ENCODE measurements around the gene BORCS5. TPM values are rescaled to one million over a fixed set of nuclear protein-coding genes. Genes with fewer than 3 reads are reported as not detected.

Gene BORCS5
- total RNA-seq, 2 donors from 2014 or later, result 15.2 to 26.1 TPM

DNA sequence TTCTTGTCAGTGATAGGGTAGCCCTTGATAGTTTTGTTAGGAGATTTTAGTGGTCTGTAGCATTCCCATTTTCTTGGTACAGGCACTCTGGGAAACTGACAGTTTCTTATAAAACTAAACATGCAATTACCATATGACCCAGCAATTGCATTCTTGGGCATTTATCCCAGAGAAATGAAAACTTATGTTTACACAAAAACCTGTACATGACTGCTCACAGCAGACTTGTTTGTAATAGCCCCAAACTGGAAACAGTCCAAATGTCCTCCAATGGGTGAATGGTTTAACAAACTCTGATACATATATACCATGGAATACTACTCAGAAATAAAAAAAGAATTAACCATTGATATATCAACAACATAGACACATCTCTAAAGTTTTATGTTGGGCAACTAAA is 75.5 kb downstream of the BORCS5 start:
- Histone ChIP-seq H3K9me3 (ENCODE audit: control insufficient read depth, low read length) (no peaks in the 10 kb centered on the region), H3K27ac (ENCODE audit: low read depth, low read length) (no peak overlapping the region), H3K27me3 (ENCODE audit: control insufficient read depth, insufficient read depth, low read length, poor library complexity, severe bottlenecking) (no peaks in the 10 kb centered on the region), H3K4me1 (ENCODE audit: control insufficient read depth, insufficient read depth, low read length) (no peaks in the 10 kb centered on the region), H3K36me3 (ENCODE audit: control insufficient read depth, insufficient read depth, low read length) (peaks cover 3% of the 10 kb centered on the region), H3K9ac (ENCODE audit: extremely low read depth, low read length, poor library complexity, severe bottlenecking) (no peak overlapping the region), H3K4me3 (ENCODE audit: low read length) (no peak overlapping the region)
- Mint-ChIP-seq H3K4me3 (no peak overlapping the region), H3K36me3 (ENCODE audit: low read depth) (peaks cover 18% of the 10 kb centered on the region), H3K27me3 (ENCODE audit: insufficient read depth) (no peaks in the 10 kb centered on the region), H3K9me3 (no peaks in the 10 kb centered on the region), H3K27ac (no peak overlapping the region), H3K4me1 (peaks cover 3% of the 10 kb centered on the region)
- no peak for DNase-seq
- TF ChIP-seq, protein P1, sequence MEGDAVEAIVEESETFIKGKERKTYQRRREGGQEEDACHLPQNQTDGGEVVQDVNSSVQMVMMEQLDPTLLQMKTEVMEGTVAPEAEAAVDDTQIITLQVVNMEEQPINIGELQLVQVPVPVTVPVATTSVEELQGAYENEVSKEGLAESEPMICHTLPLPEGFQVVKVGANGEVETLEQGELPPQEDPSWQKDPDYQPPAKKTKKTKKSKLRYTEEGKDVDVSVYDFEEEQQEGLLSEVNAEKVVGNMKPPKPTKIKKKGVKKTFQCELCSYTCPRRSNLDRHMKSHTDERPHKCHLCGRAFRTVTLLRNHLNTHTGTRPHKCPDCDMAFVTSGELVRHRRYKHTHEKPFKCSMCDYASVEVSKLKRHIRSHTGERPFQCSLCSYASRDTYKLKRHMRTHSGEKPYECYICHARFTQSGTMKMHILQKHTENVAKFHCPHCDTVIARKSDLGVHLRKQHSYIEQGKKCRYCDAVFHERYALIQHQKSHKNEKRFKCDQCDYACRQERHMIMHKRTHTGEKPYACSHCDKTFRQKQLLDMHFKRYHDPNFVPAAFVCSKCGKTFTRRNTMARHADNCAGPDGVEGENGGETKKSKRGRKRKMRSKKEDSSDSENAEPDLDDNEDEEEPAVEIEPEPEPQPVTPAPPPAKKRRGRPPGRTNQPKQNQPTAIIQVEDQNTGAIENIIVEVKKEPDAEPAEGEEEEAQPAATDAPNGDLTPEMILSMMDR (conservative IDR thresholded peaks at IDR 0.05), result no peak

DNA sequence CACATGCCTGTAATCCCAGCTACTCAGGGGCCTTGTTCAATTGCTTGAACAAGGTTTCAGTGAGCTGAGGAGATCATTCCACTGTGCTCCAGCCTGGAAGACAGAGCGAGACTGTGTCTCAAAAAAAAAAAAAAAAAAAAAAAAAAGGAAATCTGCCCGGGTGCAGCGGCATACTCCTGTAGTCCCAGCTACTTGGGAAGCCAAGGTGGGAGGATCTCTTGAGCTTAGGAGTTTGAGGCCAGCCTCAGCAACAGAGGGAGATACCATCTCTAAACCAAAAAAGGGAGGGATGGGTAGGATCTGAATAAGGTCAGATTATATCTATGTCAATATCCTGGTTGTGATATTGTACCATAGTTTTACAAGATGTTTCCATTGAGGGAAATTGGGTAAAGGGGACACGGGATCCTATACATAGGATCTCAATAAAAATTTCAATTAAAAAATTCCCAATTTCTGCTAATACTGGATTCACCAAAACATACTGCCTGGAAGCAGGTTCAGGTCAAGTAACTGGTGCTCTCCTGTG is 76.4 kb downstream of the BORCS5 start:
- peak overlapping the region; percentile 55 for H3K27ac Mint-ChIP-seq
- Histone ChIP-seq H3K36me3 (ENCODE audit: control insufficient read depth, insufficient read depth, low read length) (peaks cover 3% of the 10 kb centered on the region), H3K9me3 (ENCODE audit: control insufficient read depth, low read length) (no peaks in the 10 kb centered on the region), H3K4me1 (ENCODE audit: control insufficient read depth, insufficient read depth, low read length) (no peaks in the 10 kb centered on the region), H3K4me3 (ENCODE audit: low read length) (no peak overlapping the region), H3K27ac (ENCODE audit: low read depth, low read length) (no peak overlapping the region), H3K27me3 (ENCODE audit: control insufficient read depth, insufficient read depth, low read length, poor library complexity, severe bottlenecking) (no peaks in the 10 kb centered on the region), H3K9ac (ENCODE audit: extremely low read depth, low read length, poor library complexity, severe bottlenecking) (no peak overlapping the region)
- TF ChIP-seq, protein P1 (conservative IDR thresholded peaks at IDR 0.05), result no peak
- H3K4me3 Mint-ChIP-seq, result no peak overlapping the region
- no peak for DNase-seq
- H3K27me3 Mint-ChIP-seq (ENCODE audit: insufficient read depth), result no peaks in the 10 kb centered on the region
- peaks cover 3% of the 10 kb centered on the region for H3K4me1 Mint-ChIP-seq
- WGBS, 2 experiments (ENCODE audit: insufficient coverage in 1 of 2, insufficient read length in 1 of 2), result 94 to 100% methylated on average over 1 to 4 of the region's 4 CpGs
- H3K36me3 Mint-ChIP-seq (ENCODE audit: low read depth), result peaks cover 17% of the 10 kb centered on the region
- no peaks in the 10 kb centered on the region for H3K9me3 Mint-ChIP-seq

DNA sequence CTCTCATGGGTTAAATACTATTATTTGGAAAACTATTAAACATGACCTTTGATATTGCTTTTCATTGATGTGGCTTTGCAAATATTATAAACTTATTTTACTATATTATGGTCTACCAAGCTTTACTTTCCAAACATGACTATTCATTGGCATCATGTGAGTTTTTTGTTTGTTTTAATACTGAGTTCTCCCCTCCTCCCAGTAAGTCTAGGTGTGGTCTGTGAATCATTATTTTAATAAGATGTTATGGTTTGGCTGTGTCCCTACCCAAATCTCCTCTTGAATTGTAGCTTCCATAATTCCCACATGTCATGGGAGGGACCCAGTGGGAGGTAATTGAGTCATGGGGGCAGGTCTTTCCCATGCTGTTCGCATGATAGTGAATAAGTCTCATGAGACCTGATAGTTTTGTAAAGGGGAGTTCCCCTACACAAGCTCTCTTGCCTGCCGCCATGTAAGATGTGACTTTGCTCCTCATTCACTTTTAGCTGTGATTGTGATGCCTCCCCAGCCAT is 80.0 kb downstream of the BORCS5 start:
- H3K36me3 Mint-ChIP-seq (ENCODE audit: low read depth), result peaks cover 19% of the 10 kb centered on the region
- TF ChIP-seq, protein P1 (conservative IDR thresholded peaks at IDR 0.05), result no peak
- H3K27ac Mint-ChIP-seq, result no peak overlapping the region
- no peaks in the 10 kb centered on the region for H3K27me3 Mint-ChIP-seq (ENCODE audit: insufficient read depth)
- no peaks in the 10 kb centered on the region for H3K9me3 Mint-ChIP-seq
- Histone ChIP-seq H3K9me3 (ENCODE audit: control insufficient read depth, low read length) (no peaks in the 10 kb centered on the region), H3K27ac (ENCODE audit: low read depth, low read length) (no peak overlapping the region), H3K4me3 (ENCODE audit: low read length) (no peak overlapping the region), H3K36me3 (ENCODE audit: control insufficient read depth, insufficient read depth, low read length) (peaks cover 3% of the 10 kb centered on the region), H3K27me3 (ENCODE audit: control insufficient read depth, insufficient read depth, low read length, poor library complexity, severe bottlenecking) (no peaks in the 10 kb centered on the region), H3K4me1 (ENCODE audit: control insufficient read depth, insufficient read depth, low read length) (no peaks in the 10 kb centered on the region), H3K9ac (ENCODE audit: extremely low read depth, low read length, poor library complexity, severe bottlenecking) (no peak overlapping the region)
- no peak for DNase-seq
- WGBS, 2 experiments (ENCODE audit: insufficient coverage in 1 of 2, insufficient read length in 1 of 2), result 95 to 100% methylated on average over 2 of the region's 2 CpGs
- peaks cover 6% of the 10 kb centered on the region for H3K4me1 Mint-ChIP-seq
- H3K4me3 Mint-ChIP-seq, result no peak overlapping the region
